ENCODE data around the gene FAAP24. TPM values are rescaled to one million over a fixed set of nuclear protein-coding genes. Genes with fewer than 3 reads are reported as not detected.
A peak's percentile ranks its signal among the peaks of the same experiment; 100 is the strongest.
"Not testable (repeated sequence)": the region's sequence is repeated elsewhere in the genome, so short reads cannot be mapped to it uniquely, and the experiment has no call there.

FAAP24 gene
- total and polyA plus RNA-seq, 8 donors = 0.92 to 2.4 (median 1.7) TPM; not detected in 4

GRCh38 chr19:33005440-33005839 lies 33.4 kb downstream of the FAAP24 start:
- Histone ChIP-seq H3K27me3 (no peaks in the 10 kb centered on the region), H3K27ac (no peak overlapping the region), H3K9me3 (no peaks in the 10 kb centered on the region), H3K4me3 (no peak overlapping the region), H3K36me3 (peaks cover 5 to 66% (median 60%) of the 10 kb centered on the region in 4 donors), H3K4me1 (peaks cover 0 to 7% (median 3%) of the 10 kb centered on the region in 4 donors)
- TF ChIP-seq POLR2AphosphoS5 (IDR thresholded peaks at IDR 0.05) (no peak), CTCF (IDR thresholded peaks at IDR 0.05) (no peak), POLR2A (IDR thresholded peaks at IDR 0.05) (no peak), EP300 (IDR thresholded peaks at IDR 0.05) (no peak)
- intact Hi-C loops (cut with DNase I; ENCODE audit: low total_unique reads) = no loop called here
- peak in 1 of 2 donors; percentile 71 for DNase-seq
- 38 to 66% (median 42%) methylated on average over 5 of the region's 5 CpGs for WGBS, 5 donors

DNA sequence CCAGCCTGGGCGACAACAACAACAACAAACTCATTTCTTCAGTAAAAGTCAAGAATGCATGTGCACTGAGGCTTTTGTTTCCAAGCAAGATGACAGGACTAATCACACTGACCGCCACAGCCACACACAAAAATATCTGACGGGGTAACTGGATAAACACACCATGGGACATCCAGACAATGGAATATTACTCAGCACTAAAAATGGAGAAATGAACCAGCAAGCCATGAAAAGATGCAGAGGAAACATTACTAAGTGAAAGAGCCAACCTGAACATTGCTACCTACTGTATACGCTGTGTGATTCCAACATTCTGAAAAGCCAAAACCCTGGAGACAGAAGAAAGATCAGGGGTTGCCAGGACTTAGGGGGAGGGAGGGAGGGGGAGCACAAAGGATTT lies 36.7 kb downstream of the FAAP24 start:
- DNase-seq = no peak
- Histone ChIP-seq H3K36me3 (peaks cover 11 to 68% (median 61%) of the 10 kb centered on the region in 4 donors), H3K27me3 (no peaks in the 10 kb centered on the region), H3K4me1 (peaks cover 0 to 7% (median 0%) of the 10 kb centered on the region in 4 donors), H3K4me3 (no peak overlapping the region), H3K9me3 (no peaks in the 10 kb centered on the region), H3K27ac (no peak overlapping the region)
- TF ChIP-seq POLR2AphosphoS5 (IDR thresholded peaks at IDR 0.05) (no peak), POLR2A (IDR thresholded peaks at IDR 0.05) (no peak), EP300 (IDR thresholded peaks at IDR 0.05) (no peak), CTCF (IDR thresholded peaks at IDR 0.05) (no peak)
- WGBS, 5 donors = 92 to 99% (median 97%) methylated on average over 4 of the region's 4 CpGs
- intact Hi-C loops (cut with DNase I; ENCODE audit: low total_unique reads) = no loop called here

- H3K36me3 ChIP-seq = peaks cover 11 to 63% (median 60%) of the 10 kb centered on the region in 4 donors
- intact Hi-C loops (cut with DNase I; ENCODE audit: low total_unique reads); H3K27me3 ChIP-seq; H3K9me3 ChIP-seq; H3K27ac ChIP-seq; H3K4me1 ChIP-seq; H3K4me3 ChIP-seq; DNase-seq: not testable (repeated sequence)
- 90 to 95% (median 93%) methylated on average over 4 of the region's 4 CpGs for WGBS, 5 donors
Measured at GRCh38 chr19:33010891-33011290, 38.8 kb downstream of the FAAP24 start.

- Histone ChIP-seq H3K9me3 (no peaks in the 10 kb centered on the region), H3K4me1 (peaks cover 5 to 16% (median 14%) of the 10 kb centered on the region in 4 donors), H3K27me3 (no peaks in the 10 kb centered on the region), H3K4me3 (no peak overlapping the region), H3K27ac (peak overlapping the region in 2 of 5 donors; percentile 32 to 53), H3K36me3 (peaks cover 0 to 34% (median 14%) of the 10 kb centered on the region in 4 donors)
- intact Hi-C loops (cut with DNase I; ENCODE audit: low total_unique reads) = no loop called here
- TF ChIP-seq EP300 (IDR thresholded peaks at IDR 0.05) (no peak), POLR2A (IDR thresholded peaks at IDR 0.05) (no peak), CTCF (IDR thresholded peaks at IDR 0.05) (no peak), POLR2AphosphoS5 (IDR thresholded peaks at IDR 0.05) (no peak)
- WGBS, 5 donors = 38 to 52% (median 45%) methylated on average over 10 to 11 of the region's 11 CpGs
- DNase-seq = peak in 1 of 2 donors; percentile 54
Measured at GRCh38 chr19:33022472-33023116, 50.6 kb downstream of the FAAP24 start.

GRCh38 chr19:33024398-33024797 lies 52.4 kb downstream of the FAAP24 start:
- intact Hi-C loops (cut with DNase I; ENCODE audit: low total_unique reads) = no loop called here
- Histone ChIP-seq H3K4me3 (no peak overlapping the region), H3K4me1 (peaks cover 5 to 16% (median 14%) of the 10 kb centered on the region in 4 donors), H3K9me3 (no peaks in the 10 kb centered on the region), H3K36me3 (peaks cover 0 to 23% (median 9%) of the 10 kb centered on the region in 4 donors), H3K27me3 (no peaks in the 10 kb centered on the region), H3K27ac (peak overlapping the region in 1 of 5 donors; percentile 4)
- WGBS, 5 donors = 82 to 90% (median 84%) methylated on average over 8 of the region's 8 CpGs
- DNase-seq = no peak
- TF ChIP-seq EP300 (IDR thresholded peaks at IDR 0.05) (no peak), POLR2A (IDR thresholded peaks at IDR 0.05) (no peak), POLR2AphosphoS5 (IDR thresholded peaks at IDR 0.05) (no peak), CTCF (IDR thresholded peaks at IDR 0.05) (no peak)

DNA sequence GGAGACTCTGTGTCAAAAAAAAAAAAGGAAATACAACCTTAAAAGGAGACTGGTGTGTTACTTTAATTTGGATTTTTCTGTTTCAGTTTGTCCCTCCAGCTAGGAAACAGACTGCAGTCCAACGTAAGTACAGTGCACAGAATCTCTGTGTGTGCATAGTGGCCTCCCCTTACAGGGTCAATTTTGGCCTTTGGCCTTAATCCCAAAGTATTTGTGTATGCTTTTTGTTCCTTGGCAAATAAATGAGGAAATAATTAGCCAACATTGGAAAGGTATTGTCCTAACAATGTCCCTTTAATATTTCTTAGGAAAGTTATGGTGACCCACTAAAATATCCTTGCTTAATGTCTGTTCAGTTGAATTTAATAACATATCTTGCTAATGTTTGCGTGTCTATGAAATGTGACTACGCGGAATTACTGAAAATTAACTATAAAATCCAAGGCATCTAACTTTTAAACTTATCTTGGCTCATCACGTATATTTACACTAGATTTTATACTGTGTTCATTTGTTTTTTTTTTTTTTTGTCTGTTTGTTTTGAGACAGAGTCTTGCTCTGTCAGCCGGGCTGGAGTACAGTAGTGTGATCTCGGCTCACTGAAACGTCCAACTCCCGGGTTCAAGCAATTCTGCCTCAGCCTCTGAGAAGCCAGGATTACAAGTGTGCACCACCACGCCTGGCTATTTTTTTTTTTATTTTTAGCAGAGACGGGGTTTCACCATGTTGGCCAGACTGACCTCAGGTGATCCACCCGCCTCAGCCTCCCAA lies 53.6 kb downstream of the FAAP24 start:
- peaks cover 5 to 16% (median 14%) of the 10 kb centered on the region in 4 donors for H3K4me1 ChIP-seq
- intact Hi-C loops (cut with DNase I; ENCODE audit: low total_unique reads); H3K27me3 ChIP-seq; H3K9me3 ChIP-seq; DNase-seq; H3K4me3 ChIP-seq: not testable (repeated sequence)
- peak overlapping the region in 4 of 5 donors; percentile 4 to 63 (median 47) for H3K27ac ChIP-seq
- WGBS, 5 donors = 37 to 68% (median 57%) methylated on average over 11 to 12 of the region's 12 CpGs
- peaks cover 0 to 20% (median 7%) of the 10 kb centered on the region in 4 donors for H3K36me3 ChIP-seq

- DNase-seq; H3K4me3 ChIP-seq; intact Hi-C loops (cut with DNase I; ENCODE audit: low total_unique reads); H3K9me3 ChIP-seq; H3K27me3 ChIP-seq: not testable (repeated sequence)
- Histone ChIP-seq H3K36me3 (peaks cover 0 to 14% (median 1%) of the 10 kb centered on the region in 4 donors), H3K4me1 (peaks cover 5 to 16% (median 14%) of the 10 kb centered on the region in 4 donors), H3K27ac (peak overlapping the region in 3 of 5 donors; percentile 3 to 63 (median 43))
- 67 to 88% (median 71%) methylated on average over 3 to 5 of the region's 5 CpGs for WGBS, 5 donors
Measured at GRCh38 chr19:33026602-33027001, 54.6 kb downstream of the FAAP24 start.
